Measurements from ENCODE around the gene CIDEB. TPM values are rescaled to one million over a fixed set of nuclear protein-coding genes. Genes with fewer than 3 reads are reported as not detected.

CIDEB gene
- polyA plus RNA-seq, 1 donor from 2014 or later, result not detected

DNA sequence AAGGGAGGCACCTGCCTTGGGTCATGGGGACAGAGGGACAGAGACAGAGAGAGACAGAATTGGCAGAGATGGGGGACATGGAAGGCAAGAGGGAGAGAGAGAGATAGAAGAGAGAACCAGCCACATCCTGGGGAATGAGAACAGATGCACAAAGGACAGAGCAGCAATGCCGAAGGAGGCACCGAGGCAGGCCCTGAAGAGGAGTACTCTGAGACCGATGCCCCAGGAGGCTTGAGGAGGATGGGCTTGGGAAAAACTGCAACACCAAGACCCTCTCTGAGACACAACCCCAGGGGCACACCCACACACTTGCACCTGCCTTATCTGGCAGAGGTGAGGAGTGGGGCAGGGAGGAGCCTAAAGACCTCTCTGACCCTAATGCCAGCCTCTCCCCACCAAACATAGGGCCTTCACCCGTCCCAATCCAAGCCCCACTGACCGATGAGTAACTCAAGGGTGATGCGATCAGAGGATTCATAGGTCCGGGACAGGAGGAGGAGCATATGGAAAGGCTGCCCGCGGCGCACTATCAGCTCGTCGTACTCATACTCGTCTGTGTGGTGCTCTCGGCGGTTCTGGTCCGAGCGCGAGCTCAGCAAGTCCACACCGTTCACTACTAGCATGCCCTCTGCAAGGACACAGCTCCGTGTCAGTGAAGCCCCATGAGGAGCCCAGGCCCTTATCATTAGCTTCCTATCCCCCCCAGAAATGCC is 46.4 kb downstream of the CIDEB start:
- no peaks in the 10 kb centered on the region for H3K9me2 ChIP-seq (ENCODE audit: insufficient read depth, low read length)
- H3K36me3 ChIP-seq (ENCODE audit: insufficient read depth, low read length), result no peaks in the 10 kb centered on the region
- no peak overlapping the region for H3K4me2 ChIP-seq (ENCODE audit: low read length)
- H3K79me2 ChIP-seq (replicated peaks; ENCODE audit: insufficient read depth, low read length), result no peaks in the 10 kb centered on the region
- no peak overlapping the region for H3K27ac ChIP-seq (ENCODE audit: low read length)
- H3F3A ChIP-seq (ENCODE audit: insufficient read depth, low read length, poor library complexity, severe bottlenecking), result no peaks in the 10 kb centered on the region
- TF ChIP-seq, protein P1, sequence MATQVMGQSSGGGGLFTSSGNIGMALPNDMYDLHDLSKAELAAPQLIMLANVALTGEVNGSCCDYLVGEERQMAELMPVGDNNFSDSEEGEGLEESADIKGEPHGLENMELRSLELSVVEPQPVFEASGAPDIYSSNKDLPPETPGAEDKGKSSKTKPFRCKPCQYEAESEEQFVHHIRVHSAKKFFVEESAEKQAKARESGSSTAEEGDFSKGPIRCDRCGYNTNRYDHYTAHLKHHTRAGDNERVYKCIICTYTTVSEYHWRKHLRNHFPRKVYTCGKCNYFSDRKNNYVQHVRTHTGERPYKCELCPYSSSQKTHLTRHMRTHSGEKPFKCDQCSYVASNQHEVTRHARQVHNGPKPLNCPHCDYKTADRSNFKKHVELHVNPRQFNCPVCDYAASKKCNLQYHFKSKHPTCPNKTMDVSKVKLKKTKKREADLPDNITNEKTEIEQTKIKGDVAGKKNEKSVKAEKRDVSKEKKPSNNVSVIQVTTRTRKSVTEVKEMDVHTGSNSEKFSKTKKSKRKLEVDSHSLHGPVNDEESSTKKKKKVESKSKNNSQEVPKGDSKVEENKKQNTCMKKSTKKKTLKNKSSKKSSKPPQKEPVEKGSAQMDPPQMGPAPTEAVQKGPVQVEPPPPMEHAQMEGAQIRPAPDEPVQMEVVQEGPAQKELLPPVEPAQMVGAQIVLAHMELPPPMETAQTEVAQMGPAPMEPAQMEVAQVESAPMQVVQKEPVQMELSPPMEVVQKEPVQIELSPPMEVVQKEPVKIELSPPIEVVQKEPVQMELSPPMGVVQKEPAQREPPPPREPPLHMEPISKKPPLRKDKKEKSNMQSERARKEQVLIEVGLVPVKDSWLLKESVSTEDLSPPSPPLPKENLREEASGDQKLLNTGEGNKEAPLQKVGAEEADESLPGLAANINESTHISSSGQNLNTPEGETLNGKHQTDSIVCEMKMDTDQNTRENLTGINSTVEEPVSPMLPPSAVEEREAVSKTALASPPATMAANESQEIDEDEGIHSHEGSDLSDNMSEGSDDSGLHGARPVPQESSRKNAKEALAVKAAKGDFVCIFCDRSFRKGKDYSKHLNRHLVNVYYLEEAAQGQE (IDR thresholded peaks at IDR 0.05; ENCODE audit: borderline replicate concordance), result no peak
- no peak for TF ChIP-seq EZH2 (IDR thresholded peaks at IDR 0.05; ENCODE audit: borderline replicate concordance, insufficient read depth, low read length, poor library complexity, severe bottlenecking)
- TF ChIP-seq, protein P2, sequence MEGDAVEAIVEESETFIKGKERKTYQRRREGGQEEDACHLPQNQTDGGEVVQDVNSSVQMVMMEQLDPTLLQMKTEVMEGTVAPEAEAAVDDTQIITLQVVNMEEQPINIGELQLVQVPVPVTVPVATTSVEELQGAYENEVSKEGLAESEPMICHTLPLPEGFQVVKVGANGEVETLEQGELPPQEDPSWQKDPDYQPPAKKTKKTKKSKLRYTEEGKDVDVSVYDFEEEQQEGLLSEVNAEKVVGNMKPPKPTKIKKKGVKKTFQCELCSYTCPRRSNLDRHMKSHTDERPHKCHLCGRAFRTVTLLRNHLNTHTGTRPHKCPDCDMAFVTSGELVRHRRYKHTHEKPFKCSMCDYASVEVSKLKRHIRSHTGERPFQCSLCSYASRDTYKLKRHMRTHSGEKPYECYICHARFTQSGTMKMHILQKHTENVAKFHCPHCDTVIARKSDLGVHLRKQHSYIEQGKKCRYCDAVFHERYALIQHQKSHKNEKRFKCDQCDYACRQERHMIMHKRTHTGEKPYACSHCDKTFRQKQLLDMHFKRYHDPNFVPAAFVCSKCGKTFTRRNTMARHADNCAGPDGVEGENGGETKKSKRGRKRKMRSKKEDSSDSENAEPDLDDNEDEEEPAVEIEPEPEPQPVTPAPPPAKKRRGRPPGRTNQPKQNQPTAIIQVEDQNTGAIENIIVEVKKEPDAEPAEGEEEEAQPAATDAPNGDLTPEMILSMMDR (IDR thresholded peaks at IDR 0.05; ENCODE audit: poor library complexity, severe bottlenecking), result no peak
- no peak for TF ChIP-seq EP300 (conservative IDR thresholded peaks at IDR 0.05; ENCODE audit: poor library complexity, severe bottlenecking)
- TF ChIP-seq POLR2AphosphoS5 (IDR thresholded peaks at IDR 0.05), result no peak
- no peak for TF ChIP-seq RAD21 (conservative IDR thresholded peaks at IDR 0.05)
- TF ChIP-seq TAF1 (IDR thresholded peaks at IDR 0.05; ENCODE audit: low read depth), result no peak
- TF ChIP-seq SMC3 (conservative IDR thresholded peaks at IDR 0.05; ENCODE audit: poor library complexity), result no peak
- H3K9me3 ChIP-seq (ENCODE audit: low read length), result no peaks in the 10 kb centered on the region
- H3K27me3 ChIP-seq (ENCODE audit: insufficient read depth, low read depth, low read length), result no peaks in the 10 kb centered on the region
- no peak overlapping the region for H3K9ac ChIP-seq (ENCODE audit: low read length)
- H2AFZ ChIP-seq (ENCODE audit: low read depth, low read length), result no peak overlapping the region
- no peak overlapping the region for H3K4me3 ChIP-seq (ENCODE audit: low read length)
- no peaks in the 10 kb centered on the region for H4K20me1 ChIP-seq (ENCODE audit: insufficient read depth)

DNA sequence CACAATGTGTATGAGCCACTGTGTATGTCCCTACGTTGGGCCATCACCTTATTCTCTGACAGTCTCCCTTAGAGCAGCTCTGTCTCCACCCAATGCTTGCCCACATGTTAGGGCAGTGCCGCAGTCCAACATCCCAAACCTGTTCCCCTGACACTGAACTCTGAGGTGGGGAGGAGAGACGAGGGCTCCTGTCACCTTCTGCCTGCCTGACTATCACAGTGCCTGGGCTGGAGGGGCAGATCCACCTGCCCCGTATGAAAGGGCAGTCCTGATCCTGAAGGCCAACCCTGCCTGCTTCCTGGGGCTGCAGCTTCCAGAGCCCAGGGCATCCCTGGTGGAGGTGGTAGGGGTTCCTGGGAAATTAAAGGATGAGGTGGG is 47.0 kb downstream of the CIDEB start:
- Histone ChIP-seq H3K9ac (ENCODE audit: low read length) (no peak overlapping the region), H4K20me1 (ENCODE audit: insufficient read depth) (no peaks in the 10 kb centered on the region), H2AFZ (ENCODE audit: low read depth, low read length) (no peak overlapping the region), H3K27ac (ENCODE audit: low read length) (no peak overlapping the region), H3K36me3 (ENCODE audit: insufficient read depth, low read length) (no peaks in the 10 kb centered on the region), H3K4me2 (ENCODE audit: low read length) (no peak overlapping the region), H3F3A (ENCODE audit: insufficient read depth, low read length, poor library complexity, severe bottlenecking) (no peaks in the 10 kb centered on the region), H3K9me2 (ENCODE audit: insufficient read depth, low read length) (no peaks in the 10 kb centered on the region), H3K27me3 (ENCODE audit: insufficient read depth, low read depth, low read length) (no peaks in the 10 kb centered on the region), H3K79me2 (replicated peaks; ENCODE audit: insufficient read depth, low read length) (no peaks in the 10 kb centered on the region), H3K4me3 (ENCODE audit: low read length) (no peak overlapping the region), H3K9me3 (ENCODE audit: low read length) (no peaks in the 10 kb centered on the region)
- TF ChIP-seq, protein P1 (IDR thresholded peaks at IDR 0.05; ENCODE audit: borderline replicate concordance), result no peak
- TF ChIP-seq RAD21 (conservative IDR thresholded peaks at IDR 0.05) (no peak), POLR2AphosphoS5 (IDR thresholded peaks at IDR 0.05) (no peak), SMC3 (conservative IDR thresholded peaks at IDR 0.05; ENCODE audit: poor library complexity) (no peak), MXI1 (conservative IDR thresholded peaks at IDR 0.05; ENCODE audit: poor library complexity, severe bottlenecking) (no peak), TAF1 (IDR thresholded peaks at IDR 0.05; ENCODE audit: low read depth) (no peak), EZH2 (IDR thresholded peaks at IDR 0.05; ENCODE audit: borderline replicate concordance, insufficient read depth, low read length, poor library complexity, severe bottlenecking) (no peak), EP300 (conservative IDR thresholded peaks at IDR 0.05; ENCODE audit: poor library complexity, severe bottlenecking) (no peak)
- TF ChIP-seq, protein P2 (IDR thresholded peaks at IDR 0.05; ENCODE audit: poor library complexity, severe bottlenecking), result no peak

Data from neural cell (in vitro differentiated cells).